NCI-H1694 (cell line): Measurements from ENCODE around the gene SLC6A11.

Source experiments
- DNase-seq: peaks from one replicate; lab custom pipeline; 2025; lab: John Stamatoyannopoulos, UW

Gene SLC6A11

GRCh38 chr3:10790713-10791112 lies 25.3 kb upstream of the SLC6A11 start:
- DNase-seq, result no peak

GRCh38 chr3:10792208-10792607 lies 23.8 kb upstream of the SLC6A11 start:
- DNase-seq, result no peak

- no peak for DNase-seq
Measured at GRCh38 chr3:10798600-10799367, 17.2 kb upstream of the SLC6A11 start.

- no peak for DNase-seq
Measured at GRCh38 chr3:10804183-10804648, 11.8 kb upstream of the SLC6A11 start.

- no peak for DNase-seq
Measured at GRCh38 chr3:10806006-10806405, 10.0 kb upstream of the SLC6A11 start.

- no peak for DNase-seq
Measured at GRCh38 chr3:10808130-10808735, 7.8 kb upstream of the SLC6A11 start.

GRCh38 chr3:10808974-10809373 lies 7.1 kb upstream of the SLC6A11 start:
- no peak for DNase-seq

GRCh38 chr3:10810376-10810775 lies 5.7 kb upstream of the SLC6A11 start:
- no peak for DNase-seq

GRCh38 chr3:10813425-10813824 lies 2.6 kb upstream of the SLC6A11 start:
- no peak for DNase-seq

GRCh38 chr3:10814623-10815022 lies 1.4 kb upstream of the SLC6A11 start:
- DNase-seq, result no peak

GRCh38 chr3:10815487-10815886 lies 541 bp upstream of the SLC6A11 start:
- no peak for DNase-seq

- no peak for DNase-seq
Measured at GRCh38 chr3:10816863-10817253, 830 bp downstream of the SLC6A11 start.

GRCh38 chr3:10817506-10817905 lies 1.5 kb downstream of the SLC6A11 start:
- DNase-seq, result no peak

GRCh38 chr3:10822055-10822454 lies 6.0 kb downstream of the SLC6A11 start:
- no peak for DNase-seq

- no peak for DNase-seq
Measured at GRCh38 chr3:10822708-10823515, 6.9 kb downstream of the SLC6A11 start.

GRCh38 chr3:10823516-10823818 lies 7.4 kb downstream of the SLC6A11 start:
- DNase-seq, result no peak

GRCh38 chr3:10824468-10824867 lies 8.4 kb downstream of the SLC6A11 start:
- DNase-seq, result no peak

- DNase-seq, result no peak
Measured at GRCh38 chr3:10833855-10834414, 17.9 kb downstream of the SLC6A11 start.

- no peak for DNase-seq
Measured at GRCh38 chr3:10834951-10835350, 18.9 kb downstream of the SLC6A11 start.

- no peak for DNase-seq
Measured at GRCh38 chr3:10835406-10835805, 19.4 kb downstream of the SLC6A11 start.

- DNase-seq, result no peak
Measured at GRCh38 chr3:10836676-10837075, 20.6 kb downstream of the SLC6A11 start.

- DNase-seq, result no peak
Measured at GRCh38 chr3:10837849-10838248, 21.8 kb downstream of the SLC6A11 start.

- no peak for DNase-seq
Measured at GRCh38 chr3:10839167-10839566, 23.1 kb downstream of the SLC6A11 start.
